Measurements from ENCODE around the gene GOLGA8O.
"Not testable (repeated sequence)": the region's sequence is repeated elsewhere in the genome, so short reads cannot be mapped to it uniquely, and the experiment has no call there.

Gene GOLGA8O

DNA sequence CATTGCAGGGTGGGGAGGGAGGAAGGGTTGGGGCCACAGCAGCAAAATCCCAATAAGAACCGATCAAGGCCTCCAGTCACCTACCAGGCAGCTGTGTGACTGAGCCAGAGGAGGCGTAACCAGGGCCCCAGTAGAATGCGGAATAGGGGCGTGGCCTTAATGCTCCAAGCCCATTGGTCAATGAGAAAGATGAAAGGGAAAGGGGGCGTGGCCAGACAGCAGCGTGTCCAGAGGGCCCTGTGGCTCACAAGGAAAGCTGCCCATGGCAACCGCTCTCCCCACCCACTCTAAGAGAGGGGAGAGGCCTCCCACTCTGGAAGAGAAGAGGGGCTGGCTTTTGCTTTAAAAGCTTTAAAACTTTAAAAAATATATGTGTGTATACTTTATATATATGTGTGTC, at the start of gene GOLGA8O:
TSS of gene GOLGA8O (minus strand) at position 101 of the 400 bp plus-strand sequence. CDS start at position 3, 98 bp downstream.
- DNase-seq = not testable (repeated sequence)

DNA sequence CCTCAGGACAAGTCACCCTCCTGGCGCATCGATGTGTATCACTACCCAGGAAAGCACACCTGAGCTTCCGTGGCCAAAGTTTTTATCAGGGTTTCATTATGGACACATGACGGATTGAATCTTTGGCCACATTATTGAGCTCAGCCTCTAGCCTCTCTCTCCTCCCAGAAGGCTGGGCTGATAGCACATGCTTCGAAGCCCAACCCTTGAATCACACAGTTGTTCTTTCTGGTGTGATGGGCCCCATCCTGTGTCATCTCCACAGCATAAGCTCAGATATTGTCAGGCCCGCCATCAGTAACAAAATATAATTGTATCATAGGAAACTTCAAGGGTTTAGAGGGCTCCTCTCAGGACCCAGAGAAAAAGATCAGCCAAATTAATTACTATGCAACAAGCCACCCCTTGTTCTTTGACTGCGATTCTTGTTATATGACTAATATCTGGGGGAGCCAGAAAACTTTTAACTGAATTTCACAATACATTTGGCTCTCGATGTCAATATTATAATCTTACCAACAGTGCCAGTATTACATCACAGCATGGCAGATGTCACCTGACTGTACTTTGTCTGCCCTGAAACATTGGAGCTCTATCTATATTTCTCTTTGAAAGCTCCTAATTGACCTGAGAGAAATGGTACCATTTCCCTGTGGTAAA, 48.8 kb upstream of the GOLGA8O start:
- DNase-seq = not testable (repeated sequence)

- not testable (repeated sequence) for DNase-seq
These were observed 47.5 kb upstream of the GOLGA8O start for GRCh38 chr15:32502946-32503345.

GRCh38 chr15:32492768-32493167, 37.3 kb upstream of the GOLGA8O start:
- not testable (repeated sequence) for DNase-seq

DNA sequence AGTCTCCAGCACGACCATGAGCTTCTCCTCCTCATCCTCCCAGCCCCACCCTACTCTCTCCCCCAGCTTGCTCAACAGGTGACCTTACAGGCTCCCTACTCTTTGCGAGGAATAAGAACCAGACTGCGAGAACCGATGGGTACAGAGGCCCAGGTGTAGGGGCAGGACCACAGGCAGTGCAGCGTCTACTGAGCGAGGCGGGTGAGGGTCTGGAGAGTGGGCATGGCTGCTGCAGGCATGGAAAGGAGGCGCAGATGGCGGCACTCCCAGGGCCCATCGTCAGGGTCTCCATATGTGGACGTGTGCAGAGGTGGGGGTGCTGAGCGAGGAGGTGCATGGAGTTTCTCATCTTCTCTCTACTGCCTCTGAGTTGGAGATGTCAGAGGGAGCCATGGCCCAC, 31.0 kb upstream of the GOLGA8O start:
- DNase-seq = not testable (repeated sequence)

DNA sequence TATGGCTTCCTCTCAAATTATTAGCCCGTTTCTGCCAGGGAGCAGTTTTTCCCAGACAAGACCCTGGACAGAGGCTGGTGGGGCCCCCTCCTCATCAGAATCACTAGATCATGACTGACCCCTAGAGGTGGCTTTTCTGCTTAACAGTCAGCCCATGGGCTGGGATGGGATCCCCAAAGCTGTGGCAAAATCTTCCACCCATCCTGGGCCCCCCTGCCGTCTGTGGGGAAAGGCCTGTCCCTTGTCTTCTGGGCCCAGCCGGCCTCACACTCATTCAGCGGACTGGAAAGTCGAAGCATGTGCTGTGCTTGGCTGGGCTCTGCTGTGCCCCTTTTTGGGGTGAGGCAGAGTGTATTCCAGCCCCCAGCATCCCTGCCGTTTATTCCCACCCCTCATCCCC, 27.9 kb upstream of the GOLGA8O start:
- DNase-seq = not testable (repeated sequence)

GRCh38 chr15:32481683-32482082, 26.2 kb upstream of the GOLGA8O start:
- DNase-seq = not testable (repeated sequence)

- not testable (repeated sequence) for DNase-seq
These were observed 12.6 kb upstream of the GOLGA8O start for GRCh38 chr15:32468076-32468475.

- not testable (repeated sequence) for DNase-seq
These were observed 14.9 kb downstream of the GOLGA8O start for GRCh38 chr15:32440445-32440977.

- not testable (repeated sequence) for DNase-seq
These were observed 21.1 kb downstream of the GOLGA8O start for GRCh38 chr15:32434102-32434963.

DNA sequence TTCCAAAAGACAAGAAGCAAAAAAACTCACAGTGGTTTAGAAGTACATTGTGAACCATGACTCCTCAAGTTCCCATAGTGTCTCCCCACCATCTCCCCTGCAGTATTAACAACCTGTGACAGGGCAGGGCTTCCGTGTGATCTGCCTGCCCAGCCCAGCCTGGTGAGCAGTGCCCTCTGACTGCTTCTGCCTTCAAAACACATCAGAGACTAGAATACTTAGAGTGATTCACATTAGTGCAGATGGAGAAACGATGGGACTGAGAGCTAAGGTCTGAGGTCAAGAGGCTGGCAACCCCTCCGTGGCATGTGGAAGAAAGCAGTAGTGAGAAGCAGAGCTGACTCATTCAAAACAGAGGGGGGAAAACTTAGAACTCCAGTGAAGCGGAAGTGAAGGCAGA, 27.8 kb downstream of the GOLGA8O start:
- not testable (repeated sequence) for DNase-seq

DNA sequence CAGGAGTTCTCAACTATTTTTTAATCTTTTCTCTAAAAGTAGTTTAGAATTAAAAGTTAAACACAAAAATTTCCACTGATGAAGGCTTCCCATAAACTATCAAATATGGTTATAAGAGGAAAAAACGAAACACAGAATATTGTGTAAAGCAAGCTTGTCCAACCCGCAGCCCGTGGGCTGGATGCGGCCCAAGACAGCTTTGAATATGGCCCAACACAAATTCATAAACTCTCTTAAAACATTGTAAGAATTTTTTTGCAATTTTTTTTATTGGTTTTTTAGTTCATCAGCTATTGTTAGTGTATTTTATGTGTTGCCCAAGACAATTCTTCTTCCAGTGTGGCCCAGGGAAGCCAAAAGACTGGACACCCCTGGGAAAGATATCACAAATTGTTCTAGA, 28.9 kb downstream of the GOLGA8O start:
- not testable (repeated sequence) for DNase-seq

GRCh38 chr15:32407903-32408302, 47.5 kb downstream of the GOLGA8O start:
- DNase-seq = not testable (repeated sequence)

GRCh38 chr15:32403192-32403591, 52.2 kb downstream of the GOLGA8O start, which contains the start of gene GOLGA8K:
Gene GOLGA8K, minus strand, starts transcription at chr15:32403292. Its CDS starts 98 bp downstream, at chr15:32403194.
- not testable (repeated sequence) for DNase-seq

- DNase-seq = not testable (repeated sequence)
These were observed 58.9 kb downstream of the GOLGA8O start for GRCh38 chr15:32396522-32396921.
